ENCODE data around the gene TRIM7.

Gene TRIM7

DNA sequence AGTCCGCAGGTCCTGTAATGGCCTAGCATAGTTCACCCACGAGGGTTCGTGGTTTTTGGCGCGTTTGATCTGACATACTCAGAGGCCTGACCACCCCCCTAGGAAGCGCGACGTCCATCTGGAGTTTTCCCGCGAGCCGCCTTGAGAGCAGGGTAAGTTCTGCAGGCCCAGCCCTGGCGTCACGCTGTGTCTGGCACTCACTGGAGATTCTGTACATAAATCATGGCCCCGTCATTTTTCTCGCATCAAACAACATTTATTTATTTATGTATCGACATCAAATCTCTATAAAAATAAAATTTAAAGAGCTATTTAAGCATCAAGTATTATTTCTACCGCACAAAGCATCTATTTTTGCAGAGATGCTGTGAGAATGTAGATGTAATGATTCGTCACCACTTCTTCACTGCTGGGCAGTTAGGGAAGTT is 17.6 kb upstream of the TRIM7 start:
- peak overlapping the region; percentile 91 for H3K27ac ChIP-seq
- TF ChIP-seq CTCF (conservative IDR thresholded peaks at IDR 0.05) (no peak), ZFX (IDR thresholded peaks at IDR 0.05) (peak; percentile 46; the same call in 1 of the 2 replicates)

GRCh38 chr5:181221792-181222629 is 17.0 kb upstream of the TRIM7 start:
- no peak for TF ChIP-seq CTCF (conservative IDR thresholded peaks at IDR 0.05)
- no peak for TF ChIP-seq ZFX (IDR thresholded peaks at IDR 0.05)
- H3K27ac ChIP-seq: peak overlapping the region; percentile 91

DNA sequence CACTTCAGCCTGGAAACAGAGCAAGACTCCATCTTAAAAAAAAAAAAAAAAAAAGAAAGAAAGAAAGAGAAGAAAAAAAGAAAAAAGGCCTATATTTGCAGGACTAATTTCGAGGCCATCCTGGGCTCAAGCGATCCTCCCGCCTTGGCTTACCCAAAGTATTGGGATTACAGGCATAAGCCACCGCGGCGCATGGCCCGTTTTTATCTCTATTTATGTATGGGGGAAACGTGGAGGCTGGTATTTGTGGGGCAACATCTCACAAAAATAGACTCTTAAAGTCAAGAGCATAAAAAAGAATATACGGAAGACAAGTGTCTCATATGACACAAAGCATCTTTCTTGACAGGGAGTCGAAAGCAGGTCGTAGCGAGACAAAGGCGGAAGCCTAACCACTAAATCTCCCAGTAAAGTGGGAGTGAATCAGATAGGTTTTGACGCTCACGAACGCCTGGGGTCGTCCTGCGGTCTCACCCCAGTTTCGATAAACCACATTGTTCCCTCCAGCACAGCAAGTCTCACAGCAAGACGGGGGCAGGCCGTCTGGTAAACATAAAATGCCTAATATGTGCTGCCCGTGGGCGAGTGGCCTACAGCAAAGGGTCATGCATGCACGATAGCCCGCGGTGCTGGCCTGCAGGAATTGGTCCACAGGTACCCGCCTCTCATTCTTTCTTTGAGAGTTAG is 16.3 kb upstream of the TRIM7 start:
- TF ChIP-seq CTCF (conservative IDR thresholded peaks at IDR 0.05): no peak
- TF ChIP-seq ZFX (IDR thresholded peaks at IDR 0.05): no peak
- peak overlapping the region; percentile 91 for H3K27ac ChIP-seq

- no peak overlapping the region for H3K27ac ChIP-seq
- TF ChIP-seq CTCF (conservative IDR thresholded peaks at IDR 0.05) (no peak), ZFX (IDR thresholded peaks at IDR 0.05) (no peak)
Measured at GRCh38 chr5:181220178-181220515, 15.2 kb upstream of the TRIM7 start.

- no peak for TF ChIP-seq CTCF (conservative IDR thresholded peaks at IDR 0.05)
- TF ChIP-seq ZFX (IDR thresholded peaks at IDR 0.05): no peak
- H3K27ac ChIP-seq: no peak overlapping the region
Measured at GRCh38 chr5:181219262-181220177, 14.5 kb upstream of the TRIM7 start.

GRCh38 chr5:181218795-181219124 is 13.8 kb upstream of the TRIM7 start:
- no peak overlapping the region for H3K27ac ChIP-seq
- TF ChIP-seq ZFX (IDR thresholded peaks at IDR 0.05) (no peak), CTCF (conservative IDR thresholded peaks at IDR 0.05) (no peak)

GRCh38 chr5:181217803-181218062 is 12.7 kb upstream of the TRIM7 start:
- peak overlapping the region; percentile 16; the same call in 1 of the 2 replicates for H3K27ac ChIP-seq
- no peak for TF ChIP-seq ZFX (IDR thresholded peaks at IDR 0.05)
- no peak for TF ChIP-seq CTCF (conservative IDR thresholded peaks at IDR 0.05)

Data from C4-2B (cell line).